Subcutaneous abdominal adipose tissue (tissue), 5 donors: ENCODE results near the gene ARID2.

Experiments used
- H3K27ac ChIP-seq: one replicate; pipeline ENCODE4 v1.7.0; 2013; ENCODE audit warnings: low read depth, mild to moderate bottlenecking, inconsistent platforms, low read length, moderate library complexity
- H3K27me3 ChIP-seq, 5 donors: one replicate each; pipeline ENCODE4 v1.7.0; 2013; ENCODE audit warnings: low read length in 5 of 5, inconsistent platforms in 1 of 5; ENCODE audit not compliant: control insufficient read depth in 5 of 5, insufficient read depth in 4 of 5
- H3K36me3 ChIP-seq, 5 donors: one replicate each; pipeline ENCODE4 v1.7.0; 2013; ENCODE audit warnings: low read length in 5 of 5; ENCODE audit not compliant: control insufficient read depth in 5 of 5, insufficient read depth in 5 of 5
- H3K4me1 ChIP-seq, 5 donors: one replicate each; pipeline ENCODE4 v1.7.0; 2013; ENCODE audit warnings: low read length in 5 of 5, mild to moderate bottlenecking in 3 of 5, moderate library complexity in 1 of 5; ENCODE audit not compliant: control insufficient read depth in 5 of 5, insufficient read depth in 5 of 5
- H3K4me3 ChIP-seq, 5 donors: one replicate each; pipeline ENCODE4 v1.7.0; 2013; ENCODE audit warnings: low read length in 5 of 5, low read depth in 1 of 5
- H3K9ac ChIP-seq, 5 donors: one replicate each; pipeline ENCODE4 v1.7.0; 2013; ENCODE audit warnings: low read length in 5 of 5, mild to moderate bottlenecking in 4 of 5, moderate library complexity in 3 of 5
- H3K9me3 ChIP-seq, 5 donors: one replicate each; pipeline ENCODE4 v1.7.0; 2013; ENCODE audit warnings: low read length in 5 of 5; ENCODE audit not compliant: control insufficient read depth in 5 of 5
- donor health status: healthy.
- donor health status: healthy.
- donor health status: healthy.
- donor health status: healthy.
- donor health status: healthy.

Gene ARID2

DNA sequence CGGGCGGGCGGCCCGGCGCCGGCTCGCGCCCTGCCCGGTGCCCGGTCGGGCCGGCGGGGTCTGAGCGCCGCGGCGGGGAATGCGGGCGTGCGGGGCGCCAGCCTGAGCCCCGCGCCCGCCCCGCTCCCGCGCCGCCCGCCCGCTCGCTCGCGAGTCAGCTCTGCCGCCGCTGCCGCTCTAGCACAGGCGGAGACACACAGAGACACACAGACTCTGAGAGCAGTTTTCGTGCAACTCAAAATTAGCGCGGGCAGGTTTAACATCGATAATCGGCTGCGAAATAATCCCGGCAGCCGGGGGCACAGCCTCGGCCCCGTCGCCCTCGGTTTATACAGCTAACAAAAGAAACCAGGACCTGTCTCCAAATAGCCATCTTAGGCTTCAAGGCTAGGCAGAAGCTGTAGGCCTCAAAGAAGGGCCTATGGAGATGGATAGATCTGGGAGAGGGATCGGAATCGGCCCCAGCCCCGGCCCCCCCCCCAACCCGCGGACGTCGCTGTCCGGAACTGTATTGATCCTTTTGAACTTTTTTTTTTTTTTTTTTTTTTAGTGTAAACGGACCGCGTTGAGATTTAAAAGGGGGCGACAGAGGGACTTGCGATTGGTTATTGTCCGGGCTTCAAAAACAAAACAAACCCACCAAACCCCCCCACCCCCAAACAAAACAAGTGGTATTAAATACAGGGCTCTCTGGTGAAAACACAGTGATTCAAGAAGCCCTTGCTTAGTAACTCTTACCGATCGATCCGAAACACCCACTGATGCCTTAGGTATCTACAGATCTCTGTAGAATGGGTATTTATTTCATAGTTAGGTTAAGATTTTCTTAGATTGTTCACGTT lies 1.1 kb downstream of the ARID2 start:
- no peaks in the 10 kb centered on the region for H3K36me3 ChIP-seq

GRCh38 chr12:45731190-45731775 lies 1.8 kb downstream of the ARID2 start:
- Histone ChIP-seq H3K4me1 (peaks cover 5 to 36% (median 30%) of the 10 kb centered on the region in 5 donors), H3K36me3 (no peaks in the 10 kb centered on the region), H3K27me3 (no peaks in the 10 kb centered on the region), H3K9ac (peak overlapping the region; percentile 87 to 95 (median 95)), H3K4me3 (peak overlapping the region; percentile 80 to 88 (median 82)), H3K27ac (peak overlapping the region; percentile 98), H3K9me3 (no peaks in the 10 kb centered on the region)

More for the DNA sequence above, 1.1 kb downstream of the ARID2 start:
- Histone ChIP-seq H3K4me3 (peak overlapping the region; percentile 82 to 96 (median 88)), H3K4me1 (peaks cover 5 to 43% (median 35%) of the 10 kb centered on the region in 5 donors), H3K9ac (peak overlapping the region; percentile 88 to 98 (median 95)), H3K27ac (peak overlapping the region; percentile 98), H3K27me3 (no peaks in the 10 kb centered on the region), H3K9me3 (no peaks in the 10 kb centered on the region)

DNA sequence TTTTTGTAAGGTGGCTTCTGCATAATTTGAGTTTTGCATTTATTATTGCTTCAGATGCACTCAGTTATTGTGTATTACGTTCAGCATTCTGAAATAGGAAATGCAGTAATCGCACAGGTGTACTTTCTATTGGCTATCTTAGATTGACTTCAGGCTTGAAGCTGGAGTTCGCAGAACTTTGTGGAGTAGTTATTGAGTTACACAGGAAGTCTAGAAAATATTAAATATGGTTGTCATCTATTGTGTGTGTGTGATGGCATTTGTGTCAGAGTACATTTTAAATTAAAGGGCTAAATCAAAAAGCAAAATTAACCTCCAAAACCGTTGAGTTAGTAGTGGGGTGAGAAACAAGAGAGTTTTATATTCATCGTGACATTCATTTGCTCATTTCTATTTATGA lies 2.7 kb downstream of the ARID2 start:
- H3K4me1 ChIP-seq = peaks cover 5 to 36% (median 28%) of the 10 kb centered on the region in 5 donors

GRCh38 chr12:45732936-45733335 lies 3.4 kb downstream of the ARID2 start:
- Histone ChIP-seq H3K4me3 (no peak overlapping the region), H3K36me3 (peaks cover 0 to 5% (median 0%) of the 10 kb centered on the region in 5 donors), H3K9me3 (no peaks in the 10 kb centered on the region), H3K4me1 (peaks cover 5 to 32% (median 27%) of the 10 kb centered on the region in 5 donors), H3K9ac (peak overlapping the region in 3 of 5 donors; percentile 33 to 95 (median 95)), H3K27ac (peak overlapping the region; percentile 98), H3K27me3 (no peaks in the 10 kb centered on the region)

More for the DNA sequence above, 2.7 kb downstream of the ARID2 start:
- peaks cover 0 to 5% (median 0%) of the 10 kb centered on the region in 5 donors for H3K36me3 ChIP-seq
- peak overlapping the region; percentile 98 for H3K27ac ChIP-seq
- peak overlapping the region in 4 of 5 donors; percentile 4 to 95 (median 60) for H3K9ac ChIP-seq
- peak overlapping the region in 2 of 5 donors; percentile 22 to 80 for H3K4me3 ChIP-seq
- H3K27me3 ChIP-seq = no peaks in the 10 kb centered on the region
- no peaks in the 10 kb centered on the region for H3K9me3 ChIP-seq

- Histone ChIP-seq H3K27ac (no peak overlapping the region), H3K4me1 (peaks cover 5 to 13% (median 11%) of the 10 kb centered on the region in 5 donors), H3K9ac (no peak overlapping the region), H3K36me3 (peaks cover 0 to 5% (median 0%) of the 10 kb centered on the region in 5 donors), H3K27me3 (no peaks in the 10 kb centered on the region), H3K4me3 (no peak overlapping the region), H3K9me3 (peaks cover 0 to 2% (median 0%) of the 10 kb centered on the region in 5 donors)
Observed at GRCh38 chr12:45737638-45738037, 8.1 kb downstream of the ARID2 start.

DNA sequence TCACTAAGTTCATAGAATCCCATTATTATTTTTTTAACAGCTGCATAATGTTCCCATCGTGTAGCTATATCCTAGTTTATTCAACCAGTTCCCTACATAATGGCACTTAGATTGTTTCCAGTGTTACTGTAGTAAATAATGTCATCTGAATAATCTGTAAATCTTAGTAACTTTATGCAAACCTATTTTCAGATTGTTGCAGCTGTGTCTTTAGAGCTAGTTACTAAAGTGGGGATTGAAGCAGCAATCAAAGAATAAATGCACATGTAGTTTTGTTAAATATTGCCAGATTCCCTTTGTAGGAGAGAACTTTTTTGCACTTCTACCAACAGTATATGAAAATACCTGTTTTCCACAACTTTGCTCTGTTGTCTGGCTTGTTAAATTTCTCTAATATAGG lies 13.1 kb downstream of the ARID2 start:
- Histone ChIP-seq H3K36me3 (peaks cover 0 to 1% (median 0%) of the 10 kb centered on the region in 5 donors), H3K9ac (no peak overlapping the region), H3K27me3 (no peaks in the 10 kb centered on the region), H3K9me3 (peaks cover 0 to 2% (median 0%) of the 10 kb centered on the region in 5 donors), H3K4me3 (no peak overlapping the region), H3K27ac (no peak overlapping the region), H3K4me1 (no peaks in the 10 kb centered on the region)

GRCh38 chr12:45743247-45743646 lies 13.7 kb downstream of the ARID2 start:
- Histone ChIP-seq H3K9ac (no peak overlapping the region), H3K4me3 (no peak overlapping the region), H3K36me3 (no peaks in the 10 kb centered on the region), H3K4me1 (no peaks in the 10 kb centered on the region), H3K9me3 (peaks cover 0 to 2% (median 0%) of the 10 kb centered on the region in 5 donors), H3K27me3 (no peaks in the 10 kb centered on the region), H3K27ac (no peak overlapping the region)

DNA sequence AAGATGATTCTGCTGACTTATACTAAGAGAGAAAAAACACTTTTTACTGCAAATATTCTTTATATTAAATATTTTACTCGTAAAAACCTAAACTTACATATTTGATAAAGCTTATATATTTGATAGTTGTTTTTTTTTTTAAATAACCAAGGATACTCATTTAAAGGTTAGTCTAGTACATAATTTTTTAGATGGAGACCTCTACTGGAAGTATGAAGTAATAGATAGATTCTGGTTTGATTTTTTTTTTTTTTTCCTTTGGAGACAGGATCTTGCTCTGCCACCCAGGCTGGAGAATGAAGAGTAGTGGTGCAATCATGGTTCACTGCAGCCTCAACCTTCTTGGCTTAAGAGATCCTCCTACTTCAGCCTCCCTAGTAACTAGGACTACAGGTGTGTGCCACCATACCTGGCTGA lies 16.4 kb downstream of the ARID2 start:
- Histone ChIP-seq H3K36me3 (peaks cover 0 to 5% (median 0%) of the 10 kb centered on the region in 5 donors), H3K27ac (no peak overlapping the region), H3K27me3 (no peaks in the 10 kb centered on the region), H3K4me3 (no peak overlapping the region), H3K4me1 (no peaks in the 10 kb centered on the region), H3K9me3 (peaks cover 0 to 2% (median 0%) of the 10 kb centered on the region in 5 donors), H3K9ac (no peak overlapping the region)

DNA sequence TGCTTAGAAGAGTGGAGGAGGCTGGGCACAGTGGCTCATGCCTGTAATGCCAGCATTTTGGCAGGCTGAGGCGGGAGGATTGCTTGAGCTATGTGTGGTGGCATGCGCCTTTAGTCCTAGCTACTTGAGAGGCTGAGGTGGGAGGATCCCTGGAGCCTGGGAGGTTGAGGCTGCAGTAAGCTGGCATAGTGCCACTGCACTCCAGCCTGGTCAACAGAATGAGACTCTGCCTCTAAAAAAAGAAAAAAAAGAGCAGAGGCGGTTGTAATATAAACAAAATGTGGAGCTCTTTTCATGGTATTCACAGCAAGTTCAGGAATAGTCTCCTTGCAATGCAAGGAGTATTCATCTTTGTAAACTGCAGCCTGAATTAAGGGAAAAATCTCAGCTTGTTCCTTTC lies 27.2 kb downstream of the ARID2 start:
- H3K9ac ChIP-seq = no peak overlapping the region
- no peaks in the 10 kb centered on the region for H3K4me1 ChIP-seq
- no peaks in the 10 kb centered on the region for H3K27me3 ChIP-seq
- H3K4me3 ChIP-seq = no peak overlapping the region
- no peak overlapping the region for H3K27ac ChIP-seq
- H3K36me3 ChIP-seq = peaks cover 0 to 3% (median 0%) of the 10 kb centered on the region in 5 donors
- no peaks in the 10 kb centered on the region for H3K9me3 ChIP-seq

- Histone ChIP-seq H3K27ac (no peak overlapping the region), H3K27me3 (no peaks in the 10 kb centered on the region), H3K4me3 (no peak overlapping the region), H3K4me1 (no peaks in the 10 kb centered on the region), H3K36me3 (peaks cover 0 to 3% (median 0%) of the 10 kb centered on the region in 5 donors), H3K9me3 (no peaks in the 10 kb centered on the region), H3K9ac (no peak overlapping the region)
Observed at GRCh38 chr12:45757172-45757571, 27.7 kb downstream of the ARID2 start.
